HepG2 (cell line): Measurements from ENCODE around the gene PTPRCAP. TPM values are rescaled to one million over a fixed set of nuclear protein-coding genes. Genes with fewer than 3 reads are reported as not detected.

Experiments used
- ATAC-seq: fragments of 200-7000 bp; cut with Tn5 transposase; 3 replicates; pipeline ENCODE4 v1.9.1; 2020; ENCODE audit warnings: mild to moderate bottlenecking, moderate library complexity
- BruUV-seq: library from RNA; stranded (reverse); fragments of 400-500 nt; replicated peaks from 2 replicates; lab custom pipeline; 2021; lab: Mats Ljungman, UMichigan
- CTCF ChIA-PET: fragments of 300-600 bp; formaldehyde crosslinking; extraction: SDS; loops from one replicate; lab custom pipeline; 2021; ENCODE audit warnings: low total read pairs, inconsistent platforms, low intra/inter-chr PET ratio; lab: Yijun Ruan, JAX
- POLR2A ChIA-PET: fragments of 350-600 bp; sonication (Branson Sonifier 250); formaldehyde crosslinking; loops from one replicate; lab custom pipeline; 2020; ENCODE audit warnings: antibody characterized with exemption, inconsistent platforms; lab: Yijun Ruan, JAX
- DNase-seq: peaks from one replicate; pipeline ENCODE4 v3.0.0-alpha.2; 2015; ENCODE audit warnings: low spot score
- FAIRE-seq: peaks from 3 replicates; lab custom pipeline; 2011; peaks lifted over from hg19 to GRCh38; lab: Jason Lieb, UNC
- H2AFZ ChIP-seq: one replicate; pipeline ENCODE4 v1.6.1; 2011; ENCODE audit warnings: low read length, inconsistent platforms
- H3K27ac ChIP-seq: fragments of 300-600 bp; 3 replicates; pipeline ENCODE4 v1.8.0; 2011; ENCODE audit warnings: mixed run types, mild to moderate bottlenecking, mixed read lengths, low read length, inconsistent platforms; ENCODE audit not compliant: insufficient read depth; ENCODE audit errors: extremely low read length
- H3K27me3 ChIP-seq, 2 experiments: fragments of 200-600 bp in 1 of 2; 2 replicates in 1 of 2; 3 replicates in 1 of 2; pipeline versions ENCODE4 v1.6.0 to v1.8.0; 2011; ENCODE audit warnings: low read length in 2 of 2, mild to moderate bottlenecking in 2 of 2, moderate library complexity in 2 of 2, inconsistent platforms in 1 of 2; ENCODE audit not compliant: insufficient read depth in 2 of 2, control insufficient read depth in 1 of 2
- H3K36me3 ChIP-seq, 2 experiments: fragments of 200-600 bp in 1 of 2; replicated peaks in 1 of 2; 2 replicates in 1 of 2; 3 replicates in 1 of 2; pipeline versions ENCODE4 v1.5.1 to v1.8.0; 2011; ENCODE audit warnings: low read length in 2 of 2, inconsistent platforms in 1 of 2; ENCODE audit not compliant: insufficient read depth in 2 of 2, control insufficient read depth in 1 of 2
- H3K4me1 ChIP-seq: 2 replicates; pipeline ENCODE4 v1.5.1; 2012; ENCODE audit warnings: low read length, inconsistent platforms; ENCODE audit not compliant: insufficient read depth
- H3K4me2 ChIP-seq: 2 replicates; pipeline ENCODE4 v1.6.0; 2011; ENCODE audit warnings: low read depth, low read length, inconsistent platforms
- H3K4me3 ChIP-seq, 3 experiments: fragments of 200-600 bp in 1 of 3; sonication (generic), shearing (Covaris generic) in 1 of 3; replicated peaks in 1 of 3; 2 replicates each; pipeline ENCODE4 v1.5.1; 2011 to 2016; ENCODE audit warnings: low read length in 3 of 3, inconsistent platforms in 2 of 3, low read depth in 2 of 3, mild to moderate bottlenecking in 2 of 3, control low read depth in 1 of 3, mixed read lengths in 1 of 3; ENCODE audit not compliant: insufficient read depth in 1 of 3
- H3K79me2 ChIP-seq: one replicate; pipeline ENCODE4 v1.6.1; 2011; ENCODE audit warnings: low read length, inconsistent platforms; ENCODE audit not compliant: insufficient read depth
- H3K9ac ChIP-seq: 2 replicates; pipeline ENCODE4 v1.6.0; 2011; ENCODE audit warnings: mild to moderate bottlenecking, low read depth, low read length, inconsistent platforms; ENCODE audit not compliant: insufficient read depth
- H3K9me3 ChIP-seq: 2 replicates; pipeline ENCODE4 v1.5.1; 2012; ENCODE audit warnings: mild to moderate bottlenecking, low read length
- H4K20me1 ChIP-seq: 2 replicates; pipeline ENCODE4 v1.6.0; 2011; ENCODE audit warnings: inconsistent platforms, mild to moderate bottlenecking, low read length, moderate library complexity; ENCODE audit not compliant: insufficient read depth
- AGO2 ChIP-seq: fragments of 200-400 bp; formaldehyde crosslinking; optimal IDR thresholded peaks from 2 replicates; pipeline ENCODE3; 2017; ENCODE audit warnings: mild to moderate bottlenecking, low read depth, low read length, moderate library complexity
- CCDC6 ChIP-seq: sonication (generic); formaldehyde crosslinking; IDR thresholded peaks from 2 replicates; pipeline ENCODE4 v1.8.1; 2022; ENCODE audit warnings: mild to moderate bottlenecking, missing genetic modification reagents, moderate library complexity
- HIC2 ChIP-seq: sonication (generic); formaldehyde crosslinking; IDR thresholded peaks from 2 replicates; pipeline ENCODE4 v1.9.0; 2022; ENCODE audit warnings: low read depth, missing genetic modification reagents
- HNRNPL ChIP-seq: fragments of 200-400 bp; formaldehyde crosslinking; IDR thresholded peaks from 2 replicates; pipeline ENCODE4 v1.6.1; 2017; ENCODE audit warnings: mild to moderate bottlenecking, low read depth, low read length
- MAZ ChIP-seq, 2 experiments: sonication (generic) in 1 of 2; formaldehyde crosslinking in 1 of 2; IDR thresholded peaks; 2 replicates each; pipeline versions ENCODE4 v1.5.0 to v1.6.1; 2012 to 2020; ENCODE audit warnings: low read depth in 2 of 2, mild to moderate bottlenecking in 2 of 2, borderline replicate concordance in 1 of 2, improper control_type of control experiment in 1 of 2, low read length in 1 of 2, missing genetic modification reagents in 1 of 2, moderate library complexity in 1 of 2
- NRL ChIP-seq: sonication (generic); formaldehyde crosslinking; IDR thresholded peaks from 2 replicates; pipeline ENCODE4 v1.5.0; 2020; ENCODE audit warnings: missing genetic modification reagents, mild to moderate bottlenecking, moderate library complexity, borderline replicate concordance
- POLR2A ChIP-seq, 2 experiments: IDR thresholded peaks; 2 replicates each; pipeline ENCODE4 v1.6.1; 2011; ENCODE audit warnings: low read depth in 2 of 2, low read length in 2 of 2, mild to moderate bottlenecking in 1 of 2, moderate library complexity in 1 of 2; ENCODE audit not compliant: insufficient read depth in 1 of 2
- STAG1 ChIP-seq: sonication (generic); formaldehyde crosslinking; IDR thresholded peaks from 2 replicates; pipeline ENCODE4 v1.4.0; 2020; ENCODE audit warnings: missing genetic modification reagents
- ZSCAN21 ChIP-seq: sonication (generic); formaldehyde crosslinking; IDR thresholded peaks from 2 replicates; pipeline ENCODE4 v1.8.0; 2022; ENCODE audit warnings: mild to moderate bottlenecking, missing genetic modification reagents, moderate library complexity, borderline replicate concordance
- WGBS: methylation state at CpG from one replicate; pipeline ENCODE4 v1.1.6; 2017; ENCODE audit warnings: low lambda C conversion rate; 5-methylcytosine and 5-hydroxymethylcytosine counted together
- in situ Hi-C: cut with HindIII; loops from 2 replicates; pipeline ENCODE4 v1.10.0; 2017; ENCODE audit warnings: low pct_unique_long_range_greater_than_20kb; ENCODE audit not compliant: extremely low pct_ligation_motif_present
- intact Hi-C: fragments of 100-400 bp; cut with micrococcal nuclease; formaldehyde crosslinking; loops from one replicate; pipeline ENCODE4 v1.10.0; 2022; ENCODE audit not compliant: unreplicated experiment
- polyA plus RNA-seq, 8 experiments: library from polyadenylated mRNA; depleted of rRNA in 3 of 8; stranded (reverse) in 7 of 8; unstranded in 1 of 8; fragments of >200 nt; fragmentation: Illumina TruSeq in 4 of 8; extraction: Trizol in 4 of 8; gene quantifications; 2 replicates each; pipeline versions ENCODE4 v1.2.1 to v1.2.3, GENCODE V29; 2011 to 2016; ENCODE audit warnings: low read depth in 4 of 8, missing spikeins in 1 of 8, mixed read lengths in 1 of 8; ENCODE audit not compliant: insufficient read depth in 1 of 8
- total RNA-seq, 5 experiments: library from RNA; depleted of rRNA; stranded (reverse); fragments of >200 nt; fragmentation: Illumina TruSeq; extraction: Trizol; gene quantifications; 2 replicates each; pipeline ENCODE4 v1.2.3, GENCODE V29; 2016; ENCODE audit warnings: low read depth in 1 of 5
- TF ChIP-seq, protein P1 (sequence below): sonication (generic); formaldehyde crosslinking; IDR thresholded peaks from 2 replicates; pipeline ENCODE4 v1.5.0; 2020; ENCODE audit warnings: mild to moderate bottlenecking, missing genetic modification reagents, moderate library complexity
- TF ChIP-seq, protein P2 (sequence below): sonication (generic); formaldehyde crosslinking; IDR thresholded peaks from 2 replicates; pipeline ENCODE4 v1.4.0; 2020; ENCODE audit warnings: missing genetic modification reagents

The PTPRCAP gene
- total and polyA plus RNA-seq, 2 of the 13 experiments (the other 11 are each of a cell fraction or from before 2014, with no cell fraction given), result 0.60 to 0.70 TPM

DNA sequence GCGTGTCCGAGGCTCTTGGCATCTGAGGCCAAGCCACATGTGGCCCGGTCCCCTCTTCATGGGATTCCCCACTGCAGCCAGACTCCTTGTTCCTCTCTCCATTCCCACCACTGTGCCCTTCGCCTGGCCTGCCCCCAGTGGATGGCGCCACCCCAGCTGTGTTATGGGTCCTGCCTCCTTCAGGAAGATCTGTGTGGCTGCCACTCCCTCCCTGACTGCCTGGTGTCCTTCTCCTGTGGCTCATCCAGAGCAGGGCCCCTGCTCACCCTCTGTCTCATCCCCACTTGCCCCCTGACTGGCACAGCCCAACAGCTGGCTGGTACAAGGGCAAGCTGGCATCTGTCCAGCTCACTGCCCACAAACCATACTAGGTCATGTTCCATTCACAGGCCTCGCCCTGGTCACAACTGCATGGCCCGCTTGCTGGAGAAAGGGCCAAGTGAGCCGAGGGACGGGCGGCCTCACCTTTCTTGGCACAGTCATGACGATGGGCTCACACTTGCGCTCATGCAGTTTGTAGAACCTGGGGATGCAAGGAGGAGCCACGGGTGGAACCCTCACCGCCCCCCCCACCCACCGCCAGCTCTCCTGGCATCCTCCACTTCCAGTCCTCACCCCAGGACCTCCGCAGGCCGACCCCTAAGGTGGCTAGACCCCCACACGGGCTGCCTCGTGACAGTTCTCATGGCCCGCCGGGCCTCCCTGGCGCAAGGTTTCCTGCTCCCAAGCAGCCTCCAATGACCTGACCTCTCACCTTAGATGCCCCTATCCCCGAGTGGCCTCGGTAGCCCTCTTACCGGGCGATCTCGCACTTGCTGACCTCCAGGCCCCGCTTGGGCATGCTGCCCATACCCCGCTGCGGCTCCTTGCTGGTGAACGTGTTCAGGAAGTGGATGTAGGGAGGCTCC lies 2.1 kb upstream of the PTPRCAP start:
- no peaks in the 10 kb centered on the region for H3K27me3 ChIP-seq
- no peak overlapping the region for H3K4me3 ChIP-seq
- intact Hi-C loops (no loop called here), in situ Hi-C loops (no loop called here)
- peak; percentile 40 for ATAC-seq
- no peaks in the 10 kb centered on the region for H3K9me3 ChIP-seq
- H3K27ac ChIP-seq, result no peak overlapping the region
- no TSS peak for BruUV-seq
- H3K36me3 ChIP-seq, result peaks cover 2 to 4% of the 10 kb centered on the region in 2 experiments; a peak in 2 of 5 replicates
- H2AFZ ChIP-seq, result no peak overlapping the region
- ChIA-PET CTCF (no interaction called here), POLR2A (interaction anchor here (1.0 kb wide), 1 partner anchor 25 kb away, joined by 3 read pairs; no protein-coding TSS in a partner anchor)
- 97% methylated on average over 22 of the region's 31 CpGs for WGBS
- no peaks in the 10 kb centered on the region for H4K20me1 ChIP-seq
- H3K9ac ChIP-seq, result no peak overlapping the region
- H3K79me2 ChIP-seq, result peaks cover 3% of the 10 kb centered on the region
- TF ChIP-seq HIC2 (CRISPR knock-in tag) (0 out of 2 replicates have a peak, but pooled peaks have one; percentile 28), MAZ (IDR thresholded peaks at IDR 0.05; ENCODE audit: borderline replicate concordance, low read depth, low read length) (no peak), MAZ (CRISPR knock-in tag; IDR thresholded peaks at IDR 0.05; ENCODE audit: low read depth) (no peak), HNRNPL (peak; percentile 81), STAG1 (CRISPR knock-in tag) (peak; percentile 34; the same call in 1 of the 2 replicates), ZSCAN21 (CRISPR knock-in tag) (no peak), AGO2 (peak; percentile 32), NRL (CRISPR knock-in tag) (0 out of 2 replicates have a peak, but pooled peaks have one; percentile 23), POLR2A (IDR thresholded peaks at IDR 0.05; ENCODE audit: insufficient read depth in 1 of 2, low read depth in 2 of 2, low read length in 2 of 2) (0 out of 4 replicates have a peak, but pooled peaks of 1 of the 2 experiments have one; percentile 10), CCDC6 (CRISPR knock-in tag) (no peak)
- TF ChIP-seq, protein P1, sequence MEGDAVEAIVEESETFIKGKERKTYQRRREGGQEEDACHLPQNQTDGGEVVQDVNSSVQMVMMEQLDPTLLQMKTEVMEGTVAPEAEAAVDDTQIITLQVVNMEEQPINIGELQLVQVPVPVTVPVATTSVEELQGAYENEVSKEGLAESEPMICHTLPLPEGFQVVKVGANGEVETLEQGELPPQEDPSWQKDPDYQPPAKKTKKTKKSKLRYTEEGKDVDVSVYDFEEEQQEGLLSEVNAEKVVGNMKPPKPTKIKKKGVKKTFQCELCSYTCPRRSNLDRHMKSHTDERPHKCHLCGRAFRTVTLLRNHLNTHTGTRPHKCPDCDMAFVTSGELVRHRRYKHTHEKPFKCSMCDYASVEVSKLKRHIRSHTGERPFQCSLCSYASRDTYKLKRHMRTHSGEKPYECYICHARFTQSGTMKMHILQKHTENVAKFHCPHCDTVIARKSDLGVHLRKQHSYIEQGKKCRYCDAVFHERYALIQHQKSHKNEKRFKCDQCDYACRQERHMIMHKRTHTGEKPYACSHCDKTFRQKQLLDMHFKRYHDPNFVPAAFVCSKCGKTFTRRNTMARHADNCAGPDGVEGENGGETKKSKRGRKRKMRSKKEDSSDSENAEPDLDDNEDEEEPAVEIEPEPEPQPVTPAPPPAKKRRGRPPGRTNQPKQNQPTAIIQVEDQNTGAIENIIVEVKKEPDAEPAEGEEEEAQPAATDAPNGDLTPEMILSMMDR (CRISPR knock-in tag), result peak; percentile 43
- TF ChIP-seq, protein P2, sequence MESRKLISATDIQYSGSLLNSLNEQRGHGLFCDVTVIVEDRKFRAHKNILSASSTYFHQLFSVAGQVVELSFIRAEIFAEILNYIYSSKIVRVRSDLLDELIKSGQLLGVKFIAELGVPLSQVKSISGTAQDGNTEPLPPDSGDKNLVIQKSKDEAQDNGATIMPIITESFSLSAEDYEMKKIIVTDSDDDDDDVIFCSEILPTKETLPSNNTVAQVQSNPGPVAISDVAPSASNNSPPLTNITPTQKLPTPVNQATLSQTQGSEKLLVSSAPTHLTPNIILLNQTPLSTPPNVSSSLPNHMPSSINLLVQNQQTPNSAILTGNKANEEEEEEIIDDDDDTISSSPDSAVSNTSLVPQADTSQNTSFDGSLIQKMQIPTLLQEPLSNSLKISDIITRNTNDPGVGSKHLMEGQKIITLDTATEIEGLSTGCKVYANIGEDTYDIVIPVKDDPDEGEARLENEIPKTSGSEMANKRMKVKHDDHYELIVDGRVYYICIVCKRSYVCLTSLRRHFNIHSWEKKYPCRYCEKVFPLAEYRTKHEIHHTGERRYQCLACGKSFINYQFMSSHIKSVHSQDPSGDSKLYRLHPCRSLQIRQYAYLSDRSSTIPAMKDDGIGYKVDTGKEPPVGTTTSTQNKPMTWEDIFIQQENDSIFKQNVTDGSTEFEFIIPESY (CRISPR knock-in tag), result peak; percentile 84
- H3K4me1 ChIP-seq, result peaks cover 15% of the 10 kb centered on the region
- peak; percentile 19 for DNase-seq
- H3K4me2 ChIP-seq, result no peak overlapping the region
- FAIRE-seq, result no peak
